Tibial artery (tissue), 4 donors: ENCODE measurements around the gene SMAD6.

Experiments used
- DNase-seq, 2 donors: peaks; one replicate each; pipeline ENCODE4 v3.0.0-alpha.2; 2019
- H3K27ac ChIP-seq, 2 donors: fragments of 200-600 bp; sonication (generic) in 1 of 2; 1 replicate in 1 of 2; 2 replicates in 1 of 2; pipeline ENCODE4 v1.5.1; 2018 to 2019; ENCODE audit warnings: mild to moderate bottlenecking in 1 of 2
- H3K27me3 ChIP-seq, 2 donors: fragments of 200-600 bp; sonication (generic) in 1 of 2; one replicate each; pipeline versions ENCODE4 v1.5.1 to v1.6.0; 2016 to 2019
- H3K36me3 ChIP-seq, 3 donors: fragments of 200-600 bp; sonication (generic) in 2 of 3; one replicate each; pipeline ENCODE4 v1.5.1; 2016 to 2019; ENCODE audit warnings: mild to moderate bottlenecking in 2 of 3
- H3K4me1 ChIP-seq, 4 donors: fragments of 200-600 bp; sonication (generic) in 2 of 4; 1 replicate in 3 of 4; 2 replicates in 1 of 4; pipeline ENCODE4 v1.5.1; 2016 to 2019
- H3K4me3 ChIP-seq, 2 donors: fragments of 200-600 bp; sonication (generic) in 1 of 2; 1 replicate in 1 of 2; 2 replicates in 1 of 2; pipeline ENCODE4 v1.5.1; 2018 to 2019; ENCODE audit warnings: mild to moderate bottlenecking in 2 of 2
- H3K9me3 ChIP-seq, 3 donors: fragments of 200-600 bp; sonication (generic) in 1 of 3; one replicate each; pipeline ENCODE4 v1.5.1; 2016 to 2019
- CTCF ChIP-seq, 2 experiments: fragments of 200-600 bp in 1 of 2; fragments of 450-650 bp in 1 of 2; IDR thresholded peaks; one replicate each; pipeline ENCODE4 v1.5.1; 2017 to 2019; ENCODE audit warnings: antibody characterized with exemption in 2 of 2, mild to moderate bottlenecking in 1 of 2, moderate library complexity in 1 of 2
- intact Hi-C: fragments of 100-400 bp; cut with DNase I; formaldehyde crosslinking; loops from one replicate; pipeline ENCODE4 v1.15.0; 2023; ENCODE audit warnings: low total_unique reads

The SMAD6 gene

GRCh38 chr15:66784174-66784573 is 82.1 kb downstream of the SMAD6 start:
- Histone ChIP-seq H3K27me3 (no peaks in the 10 kb centered on the region), H3K4me1 (peaks cover 0 to 23% (median 12%) of the 10 kb centered on the region in 4 donors), H3K36me3 (peaks cover 6 to 19% (median 9%) of the 10 kb centered on the region in 3 donors), H3K27ac (no peak overlapping the region), H3K4me3 (no peak overlapping the region), H3K9me3 (no peaks in the 10 kb centered on the region)
- no peak for TF ChIP-seq CTCF (IDR thresholded peaks at IDR 0.05)
- no peak for DNase-seq
- intact Hi-C loops = no loop called here

- intact Hi-C loops = no loop called here
- no peak for DNase-seq
- no peaks in the 10 kb centered on the region for H3K9me3 ChIP-seq
- H3K27me3 ChIP-seq = no peaks in the 10 kb centered on the region
- H3K4me3 ChIP-seq = no peak overlapping the region
- no peak for TF ChIP-seq CTCF (IDR thresholded peaks at IDR 0.05)
- H3K36me3 ChIP-seq = peaks cover 6 to 19% (median 9%) of the 10 kb centered on the region in 3 donors
- H3K27ac ChIP-seq = no peak overlapping the region
- peaks cover 0 to 23% (median 11%) of the 10 kb centered on the region in 4 donors for H3K4me1 ChIP-seq
Measured at GRCh38 chr15:66785637-66786036, 83.6 kb downstream of the SMAD6 start.

GRCh38 chr15:66786222-66786621 is 84.2 kb downstream of the SMAD6 start:
- peak in 1 of 2 donors; percentile 47 for DNase-seq

GRCh38 chr15:66786708-66787488 is 84.9 kb downstream of the SMAD6 start:
- no peaks in the 10 kb centered on the region for H3K9me3 ChIP-seq
- H3K4me1 ChIP-seq = peaks cover 0 to 23% (median 11%) of the 10 kb centered on the region in 4 donors
- H3K4me3 ChIP-seq = no peak overlapping the region
- no peak for TF ChIP-seq CTCF (IDR thresholded peaks at IDR 0.05)
- H3K27me3 ChIP-seq = no peaks in the 10 kb centered on the region
- peak in 1 of 2 donors; percentile 31 for DNase-seq
- peaks cover 0 to 9% (median 0%) of the 10 kb centered on the region in 3 donors for H3K36me3 ChIP-seq
- no peak overlapping the region for H3K27ac ChIP-seq
- intact Hi-C loops = no loop called here

More at GRCh38 chr15:66786222-66786621, 84.2 kb downstream of the SMAD6 start:
- Histone ChIP-seq H3K9me3 (no peaks in the 10 kb centered on the region), H3K36me3 (peaks cover 4 to 13% (median 4%) of the 10 kb centered on the region in 3 donors), H3K27me3 (no peaks in the 10 kb centered on the region), H3K27ac (no peak overlapping the region), H3K4me3 (no peak overlapping the region), H3K4me1 (peaks cover 0 to 23% (median 11%) of the 10 kb centered on the region in 4 donors)
- TF ChIP-seq CTCF (IDR thresholded peaks at IDR 0.05) = no peak
- intact Hi-C loops = no loop called here

GRCh38 chr15:66787489-66787871 is 85.4 kb downstream of the SMAD6 start:
- no peaks in the 10 kb centered on the region for H3K9me3 ChIP-seq
- H3K4me1 ChIP-seq = peaks cover 0 to 23% (median 11%) of the 10 kb centered on the region in 4 donors
- peaks cover 0 to 9% (median 0%) of the 10 kb centered on the region in 3 donors for H3K36me3 ChIP-seq
- no peak overlapping the region for H3K27ac ChIP-seq
- no peak for TF ChIP-seq CTCF (IDR thresholded peaks at IDR 0.05)
- H3K27me3 ChIP-seq = no peaks in the 10 kb centered on the region
- H3K4me3 ChIP-seq = no peak overlapping the region
- intact Hi-C loops = no loop called here
- DNase-seq = peak in 1 of 2 donors; percentile 25
